Breast epithelium (tissue), 3 donors: ENCODE data around the gene RAI1.

ENCODE experiments used
- POLR2AphosphoS5 ChIP-seq, 3 donors: sonication (generic); formaldehyde crosslinking; IDR thresholded peaks; one replicate each; pipeline ENCODE4 v1.6.1; 2017; ENCODE audit warnings: antibody characterized with exemption in 3 of 3
- TF ChIP-seq, protein P1 (sequence below), 3 donors: fragments of 450-650 bp; IDR thresholded peaks; one replicate each; pipeline ENCODE4 v1.5.1; 2016 to 2017; ENCODE audit warnings: antibody characterized with exemption in 3 of 3, mild to moderate bottlenecking in 3 of 3, moderate library complexity in 3 of 3

GRCh38 chr17:17721140-17721668 is 39.9 kb downstream of the RAI1 start:
- TF ChIP-seq POLR2AphosphoS5 (IDR thresholded peaks at IDR 0.05): no peak
- TF ChIP-seq, protein P1, sequence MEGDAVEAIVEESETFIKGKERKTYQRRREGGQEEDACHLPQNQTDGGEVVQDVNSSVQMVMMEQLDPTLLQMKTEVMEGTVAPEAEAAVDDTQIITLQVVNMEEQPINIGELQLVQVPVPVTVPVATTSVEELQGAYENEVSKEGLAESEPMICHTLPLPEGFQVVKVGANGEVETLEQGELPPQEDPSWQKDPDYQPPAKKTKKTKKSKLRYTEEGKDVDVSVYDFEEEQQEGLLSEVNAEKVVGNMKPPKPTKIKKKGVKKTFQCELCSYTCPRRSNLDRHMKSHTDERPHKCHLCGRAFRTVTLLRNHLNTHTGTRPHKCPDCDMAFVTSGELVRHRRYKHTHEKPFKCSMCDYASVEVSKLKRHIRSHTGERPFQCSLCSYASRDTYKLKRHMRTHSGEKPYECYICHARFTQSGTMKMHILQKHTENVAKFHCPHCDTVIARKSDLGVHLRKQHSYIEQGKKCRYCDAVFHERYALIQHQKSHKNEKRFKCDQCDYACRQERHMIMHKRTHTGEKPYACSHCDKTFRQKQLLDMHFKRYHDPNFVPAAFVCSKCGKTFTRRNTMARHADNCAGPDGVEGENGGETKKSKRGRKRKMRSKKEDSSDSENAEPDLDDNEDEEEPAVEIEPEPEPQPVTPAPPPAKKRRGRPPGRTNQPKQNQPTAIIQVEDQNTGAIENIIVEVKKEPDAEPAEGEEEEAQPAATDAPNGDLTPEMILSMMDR (IDR thresholded peaks at IDR 0.05): no peak
